MG63 (cell line): ENCODE results near the gene VIPR2. TPM values are rescaled to one million over a fixed set of nuclear protein-coding genes. Genes with fewer than 3 reads are reported as not detected.
"Not testable (repeated sequence)": the region's sequence is repeated elsewhere in the genome, so short reads cannot be mapped to it uniquely, and the experiment has no call there.

Source experiments
- DNase-seq: peaks from one replicate; pipeline ENCODE4 v3.0.0-alpha.2; 2020
- H3K27me3 ChIP-seq: fragments of 250-450 bp; sonication (Bioruptor Pico); 2 replicates; pipeline ENCODE4 v1.5.1; 2020; ENCODE audit warnings: mild to moderate bottlenecking, moderate library complexity
- H3K36me3 ChIP-seq: fragments of 250-450 bp; sonication (Bioruptor Pico); 2 replicates; pipeline ENCODE4 v1.5.1; 2020; ENCODE audit warnings: mild to moderate bottlenecking, moderate library complexity
- H3K4me3 ChIP-seq: fragments of 250-450 bp; sonication (Bioruptor Pico); 2 replicates; pipeline ENCODE4 v1.5.1; 2020; ENCODE audit warnings: mild to moderate bottlenecking, moderate library complexity
- H3K9me3 ChIP-seq: fragments of 250-450 bp; sonication (Bioruptor Pico); 2 replicates; pipeline ENCODE4 v1.5.1; 2020; ENCODE audit warnings: mild to moderate bottlenecking, moderate library complexity
- total RNA-seq: library from RNA; depleted of rRNA; stranded (reverse); fragments of >200 nt; shearing (Covaris generic); gene quantifications from 2 replicates; pipeline ENCODE4 v1.2.3, GENCODE V29; 2014; ENCODE audit warnings: low replicate concordance

VIPR2 gene
- total RNA-seq, 1 experiment from 2014 or later: not detected

DNA sequence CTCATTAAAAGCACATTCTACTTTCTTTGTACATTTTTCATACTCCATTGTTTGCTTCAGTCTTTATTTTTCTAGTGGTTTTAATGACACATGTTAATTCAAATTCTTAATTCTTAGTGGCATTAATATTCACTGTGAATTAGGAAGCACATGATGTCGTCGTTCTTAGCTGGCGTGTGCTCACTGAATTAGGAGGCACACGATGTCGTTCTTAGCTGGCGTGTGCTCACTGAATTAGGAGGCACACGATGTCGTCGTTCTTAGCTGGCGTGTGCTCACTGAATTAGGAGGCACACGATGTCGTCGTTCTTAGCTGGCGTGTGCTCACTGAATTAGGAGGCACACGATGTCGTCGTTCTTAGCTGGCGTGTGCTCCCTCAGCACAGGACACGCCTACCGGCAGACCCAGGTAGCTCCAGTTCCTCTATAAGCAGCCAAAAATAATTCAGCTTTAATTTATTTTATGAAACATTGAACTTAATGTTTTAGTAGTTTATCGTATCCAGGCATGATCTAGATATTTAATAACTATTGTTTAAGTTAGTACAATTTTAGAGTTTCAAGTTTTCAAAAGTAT, 17.5 kb upstream of the VIPR2 start:
- H3K27me3 ChIP-seq, H3K9me3 ChIP-seq, H3K36me3 ChIP-seq, DNase-seq, H3K4me3 ChIP-seq: not testable (repeated sequence)

DNA sequence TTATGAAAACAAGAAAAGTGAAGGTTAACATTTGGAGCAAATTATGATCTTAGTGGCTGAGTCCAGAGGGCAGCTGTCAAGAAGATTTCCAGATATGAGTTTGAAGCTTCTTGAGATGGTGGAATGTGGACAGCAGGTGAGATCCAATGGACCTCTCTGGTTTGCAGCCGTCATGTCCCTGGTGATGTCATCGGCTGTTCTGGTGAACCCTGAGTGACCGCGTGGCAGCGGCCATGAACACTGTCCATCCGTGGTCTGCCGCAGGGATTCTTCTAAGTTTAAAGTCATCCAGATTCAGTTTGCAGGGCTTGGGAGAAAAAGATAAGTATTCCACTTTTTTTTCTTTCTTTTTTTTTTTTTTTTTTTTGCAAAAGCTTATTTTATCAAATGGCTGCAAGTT, 15.8 kb upstream of the VIPR2 start:
- Histone ChIP-seq H3K27me3 (no peaks in the 10 kb centered on the region), H3K9me3 (no peaks in the 10 kb centered on the region), H3K4me3 (no peak overlapping the region), H3K36me3 (no peaks in the 10 kb centered on the region)
- no peak for DNase-seq

DNA sequence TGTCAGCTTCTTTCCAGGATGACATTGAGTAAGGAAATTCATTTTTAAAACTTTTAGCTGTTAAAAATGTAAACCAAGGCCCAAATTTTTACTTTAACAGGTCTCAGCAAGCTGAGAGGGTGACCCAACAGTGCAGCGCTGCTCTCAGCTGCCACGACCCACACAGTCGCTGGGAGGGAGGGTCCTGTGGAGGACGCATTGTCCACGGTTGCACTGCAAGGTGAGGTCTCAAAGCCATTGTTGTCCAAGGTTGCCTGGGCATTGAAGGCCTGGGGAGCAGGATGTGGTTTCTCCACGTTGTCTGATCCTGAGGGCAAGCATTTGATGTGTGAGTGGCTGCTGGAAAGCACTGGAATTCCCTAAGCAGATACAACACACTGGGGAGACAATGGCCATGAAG, 15.1 kb upstream of the VIPR2 start:
- no peak for DNase-seq
- Histone ChIP-seq H3K36me3 (no peaks in the 10 kb centered on the region), H3K4me3 (no peak overlapping the region), H3K9me3 (no peaks in the 10 kb centered on the region), H3K27me3 (no peaks in the 10 kb centered on the region)

- DNase-seq: no peak
- no peak overlapping the region for H3K4me3 ChIP-seq
- no peaks in the 10 kb centered on the region for H3K36me3 ChIP-seq
- H3K9me3 ChIP-seq: no peaks in the 10 kb centered on the region
- H3K27me3 ChIP-seq: no peaks in the 10 kb centered on the region
Observed at GRCh38 chr7:159158888-159159405, 14.3 kb upstream of the VIPR2 start.

- Histone ChIP-seq H3K36me3 (no peaks in the 10 kb centered on the region), H3K9me3 (no peaks in the 10 kb centered on the region), H3K4me3 (no peak overlapping the region), H3K27me3 (no peaks in the 10 kb centered on the region)
- DNase-seq: no peak
Observed at GRCh38 chr7:159158125-159158887, 13.6 kb upstream of the VIPR2 start.

GRCh38 chr7:159157714-159158113, 13.0 kb upstream of the VIPR2 start:
- no peaks in the 10 kb centered on the region for H3K9me3 ChIP-seq
- H3K4me3 ChIP-seq: no peak overlapping the region
- no peaks in the 10 kb centered on the region for H3K27me3 ChIP-seq
- no peaks in the 10 kb centered on the region for H3K36me3 ChIP-seq
- DNase-seq: no peak

GRCh38 chr7:159156436-159157245, 12.0 kb upstream of the VIPR2 start:
- H3K27me3 ChIP-seq: no peaks in the 10 kb centered on the region
- H3K36me3 ChIP-seq: no peaks in the 10 kb centered on the region
- no peak for DNase-seq
- H3K9me3 ChIP-seq: no peaks in the 10 kb centered on the region
- no peak overlapping the region for H3K4me3 ChIP-seq

- no peak for DNase-seq
- no peaks in the 10 kb centered on the region for H3K36me3 ChIP-seq
- H3K9me3 ChIP-seq: no peaks in the 10 kb centered on the region
- no peak overlapping the region for H3K4me3 ChIP-seq
- no peaks in the 10 kb centered on the region for H3K27me3 ChIP-seq
Observed at GRCh38 chr7:159155410-159155809, 10.7 kb upstream of the VIPR2 start.

GRCh38 chr7:159154243-159154642, 9.6 kb upstream of the VIPR2 start:
- no peaks in the 10 kb centered on the region for H3K36me3 ChIP-seq
- H3K9me3 ChIP-seq: no peaks in the 10 kb centered on the region

GRCh38 chr7:159153511-159153910, 8.8 kb upstream of the VIPR2 start:
- no peak for DNase-seq
- H3K27me3 ChIP-seq: no peaks in the 10 kb centered on the region
- no peaks in the 10 kb centered on the region for H3K36me3 ChIP-seq
- no peak overlapping the region for H3K4me3 ChIP-seq
- no peaks in the 10 kb centered on the region for H3K9me3 ChIP-seq

More at GRCh38 chr7:159154243-159154642, 9.6 kb upstream of the VIPR2 start:
- H3K27me3 ChIP-seq: no peaks in the 10 kb centered on the region
- H3K4me3 ChIP-seq: no peak overlapping the region
- no peak for DNase-seq

GRCh38 chr7:159152816-159153215, 8.1 kb upstream of the VIPR2 start:
- Histone ChIP-seq H3K27me3 (no peaks in the 10 kb centered on the region), H3K9me3 (no peaks in the 10 kb centered on the region), H3K36me3 (no peaks in the 10 kb centered on the region), H3K4me3 (no peak overlapping the region)
- no peak for DNase-seq

- Histone ChIP-seq H3K4me3 (no peak overlapping the region), H3K36me3 (no peaks in the 10 kb centered on the region), H3K9me3 (no peaks in the 10 kb centered on the region)
Observed at GRCh38 chr7:159151231-159151630, 6.6 kb upstream of the VIPR2 start.

GRCh38 chr7:159149488-159149887, 4.8 kb upstream of the VIPR2 start:
- no peak overlapping the region for H3K4me3 ChIP-seq
- H3K27me3 ChIP-seq: peaks cover 3% of the 10 kb centered on the region; the same call in 1 of the 2 replicates
- H3K9me3 ChIP-seq: no peaks in the 10 kb centered on the region
- DNase-seq: no peak
- no peaks in the 10 kb centered on the region for H3K36me3 ChIP-seq

More at GRCh38 chr7:159151231-159151630, 6.6 kb upstream of the VIPR2 start:
- no peak for DNase-seq
- no peaks in the 10 kb centered on the region for H3K27me3 ChIP-seq

DNA sequence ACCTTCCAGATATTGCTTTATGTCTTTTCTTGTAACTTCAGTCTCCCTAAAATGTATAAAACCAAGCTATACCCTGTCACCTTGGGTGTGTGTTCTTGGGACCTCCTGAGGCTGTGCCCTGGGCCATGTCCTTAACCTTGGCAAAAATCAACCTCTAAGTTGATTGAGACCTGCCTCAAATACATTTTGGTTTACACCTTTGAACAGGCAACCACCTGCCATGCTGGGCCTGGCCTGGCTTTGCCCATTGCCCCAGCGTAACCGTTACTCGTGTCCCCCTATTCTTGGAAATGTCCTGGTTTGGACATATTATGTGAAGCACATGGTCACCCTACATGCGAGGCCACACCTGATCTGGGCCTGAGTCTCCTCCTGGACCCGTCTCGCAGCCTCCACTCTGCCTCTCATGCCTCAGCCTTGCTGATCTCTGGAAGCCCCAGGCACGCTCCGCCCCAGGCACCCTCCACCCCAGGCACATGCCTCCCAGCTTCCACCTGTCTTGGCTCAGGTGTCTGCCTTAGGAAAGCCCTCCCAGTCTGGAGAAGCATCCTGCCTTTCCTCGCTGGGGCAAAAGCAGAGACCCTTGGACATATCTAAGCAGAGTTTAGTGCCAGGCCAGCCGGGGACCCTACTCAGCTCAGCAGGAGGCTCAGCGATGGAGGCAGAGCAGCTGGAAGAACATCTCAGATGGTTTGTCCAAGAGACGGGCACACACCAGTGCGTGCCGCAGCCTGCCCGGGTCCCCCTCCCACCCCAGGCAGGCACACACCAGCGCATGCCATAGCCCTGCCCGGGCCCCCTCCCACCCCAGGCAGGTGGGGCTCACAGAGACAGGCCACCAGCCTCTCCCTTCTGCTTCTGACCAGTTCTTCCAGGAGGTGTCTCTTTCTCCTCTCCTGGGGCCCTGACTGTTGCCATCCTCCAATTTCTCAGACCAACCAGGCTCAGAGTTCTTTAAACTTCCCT, 4.0 kb upstream of the VIPR2 start:
- Histone ChIP-seq H3K4me3 (no peak overlapping the region), H3K9me3 (no peaks in the 10 kb centered on the region), H3K27me3 (peaks cover 11% of the 10 kb centered on the region), H3K36me3 (no peaks in the 10 kb centered on the region)
- DNase-seq: no peak

DNA sequence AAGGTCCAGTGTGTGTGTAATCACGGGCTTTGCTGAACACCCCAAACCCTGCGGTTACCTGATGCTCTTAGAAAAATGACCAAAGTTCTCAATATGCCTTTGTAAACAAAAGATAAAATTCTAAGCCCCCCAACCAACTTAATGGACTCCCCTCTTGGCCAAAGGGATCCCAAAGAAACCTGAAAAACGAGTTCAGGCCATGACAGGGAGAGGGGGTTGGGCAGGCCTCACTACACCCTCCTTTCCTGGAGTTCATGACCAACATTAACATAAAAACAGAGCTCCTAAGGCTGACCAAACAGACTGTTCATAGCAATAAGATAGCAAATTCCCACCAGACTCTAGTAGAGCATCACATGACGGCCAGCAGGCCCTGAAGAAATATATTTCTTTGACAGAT, 3.0 kb upstream of the VIPR2 start:
- H3K27me3 ChIP-seq: peaks cover 19% of the 10 kb centered on the region
- DNase-seq: no peak
- no peaks in the 10 kb centered on the region for H3K36me3 ChIP-seq
- H3K4me3 ChIP-seq: no peak overlapping the region
- H3K9me3 ChIP-seq: no peaks in the 10 kb centered on the region

DNA sequence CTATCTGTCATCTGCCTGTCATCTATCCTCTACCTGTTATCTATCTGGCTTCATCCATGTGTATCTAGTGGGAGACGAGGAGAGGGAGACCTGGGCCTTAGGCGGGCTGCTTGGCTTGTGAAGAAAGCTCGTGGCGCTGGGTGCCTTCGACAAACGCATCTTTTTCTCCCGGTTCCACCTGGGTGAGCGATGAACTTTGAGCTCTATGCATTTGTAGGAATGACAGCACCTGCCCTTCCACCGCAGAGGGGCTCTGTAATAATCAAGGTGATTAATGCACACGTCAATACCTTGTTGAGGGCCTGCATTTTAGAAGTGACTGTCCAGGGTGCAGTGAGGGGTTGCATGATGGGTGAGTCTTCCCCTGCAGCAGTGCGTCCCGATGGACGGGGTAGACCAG, 2.6 kb upstream of the VIPR2 start:
- H3K36me3 ChIP-seq: no peaks in the 10 kb centered on the region
- no peaks in the 10 kb centered on the region for H3K9me3 ChIP-seq
- no peak for DNase-seq
- H3K27me3 ChIP-seq: peaks cover 21% of the 10 kb centered on the region
- no peak overlapping the region for H3K4me3 ChIP-seq
